Brain microvascular endothelial cell (primary cell): ENCODE results near the gene RFTN1.
A peak's percentile ranks its signal among the peaks of the same experiment; 100 is the strongest.

ENCODE experiments used
- DNase-seq: peaks from one replicate; pipeline ENCODE4 v3.0.0-alpha.2; 2020
- H3K27ac ChIP-seq: fragments of 250-450 bp; sonication (Bioruptor Pico); 2 replicates; pipeline ENCODE4 v1.5.1; 2020; ENCODE audit warnings: mild to moderate bottlenecking, moderate library complexity
- H3K27me3 ChIP-seq: fragments of 250-450 bp; sonication (Bioruptor Pico); replicated peaks from 2 replicates; pipeline ENCODE4 v1.5.1; 2020; ENCODE audit warnings: mild to moderate bottlenecking
- H3K36me3 ChIP-seq: fragments of 250-450 bp; sonication (Bioruptor Pico); replicated peaks from 2 replicates; pipeline ENCODE4 v1.5.1; 2020; ENCODE audit warnings: mild to moderate bottlenecking
- H3K4me3 ChIP-seq: 2 replicates; pipeline ENCODE4 v1.5.1; 2011; ENCODE audit warnings: low read depth, mild to moderate bottlenecking, control low read depth, low read length, moderate library complexity
- CTCF ChIP-seq: IDR thresholded peaks from 2 replicates; pipeline ENCODE4 v1.5.1; 2011; ENCODE audit warnings: low read depth, mild to moderate bottlenecking, moderate library complexity, low read length, control low read depth, inconsistent platforms; ENCODE audit errors: missing control alignments
- in situ Hi-C: cut with HindIII; loops from 2 replicates; pipeline ENCODE4 v1.10.0; 2017; ENCODE audit warnings: low sequenced_read_pairs, low pct_ligation_motif_present

Gene RFTN1

GRCh38 chr3:16357186-16358121, 156.0 kb downstream of the RFTN1 start:
- Histone ChIP-seq H3K27me3 (no peaks in the 10 kb centered on the region), H3K27ac (no peak overlapping the region), H3K4me3 (no peak overlapping the region), H3K36me3 (peaks cover 23% of the 10 kb centered on the region)
- peak; percentile 14 for TF ChIP-seq CTCF
- in situ Hi-C loops = no loop called here
- no peak for DNase-seq

GRCh38 chr3:16355828-16356227, 157.7 kb downstream of the RFTN1 start:
- in situ Hi-C loops = no loop called here
- H3K27ac ChIP-seq = no peak overlapping the region
- no peak for DNase-seq
- H3K4me3 ChIP-seq = no peak overlapping the region
- no peaks in the 10 kb centered on the region for H3K27me3 ChIP-seq
- H3K36me3 ChIP-seq = peaks cover 21% of the 10 kb centered on the region
- TF ChIP-seq CTCF = no peak

- H3K4me3 ChIP-seq = no peak overlapping the region
- in situ Hi-C loops = no loop called here
- DNase-seq = no peak
- H3K36me3 ChIP-seq = peaks cover 21% of the 10 kb centered on the region
- TF ChIP-seq CTCF = no peak
- no peak overlapping the region for H3K27ac ChIP-seq
- H3K27me3 ChIP-seq = no peaks in the 10 kb centered on the region
These were observed 159.2 kb downstream of the RFTN1 start for GRCh38 chr3:16354291-16354690.

- H3K36me3 ChIP-seq = peaks cover 22% of the 10 kb centered on the region
These were observed 161.1 kb downstream of the RFTN1 start for GRCh38 chr3:16352428-16352827.

GRCh38 chr3:16350597-16351318, 162.7 kb downstream of the RFTN1 start:
- peaks cover 12% of the 10 kb centered on the region for H3K36me3 ChIP-seq
- in situ Hi-C loops = no loop called here
- H3K4me3 ChIP-seq = no peak overlapping the region
- no peak for DNase-seq
- no peak for TF ChIP-seq CTCF
- no peak overlapping the region for H3K27ac ChIP-seq
- no peaks in the 10 kb centered on the region for H3K27me3 ChIP-seq

More at GRCh38 chr3:16352428-16352827, 161.1 kb downstream of the RFTN1 start:
- Histone ChIP-seq H3K27me3 (no peaks in the 10 kb centered on the region), H3K27ac (no peak overlapping the region), H3K4me3 (no peak overlapping the region)
- TF ChIP-seq CTCF = no peak
- in situ Hi-C loops = no loop called here
- DNase-seq = no peak
